Measurements from ENCODE around the gene SHISA6. TPM values are rescaled to one million over a fixed set of nuclear protein-coding genes. Genes with fewer than 3 reads are reported as not detected.

Gene SHISA6
- total RNA-seq, 1 experiment from 2014 or later, result 2.9 TPM

DNA sequence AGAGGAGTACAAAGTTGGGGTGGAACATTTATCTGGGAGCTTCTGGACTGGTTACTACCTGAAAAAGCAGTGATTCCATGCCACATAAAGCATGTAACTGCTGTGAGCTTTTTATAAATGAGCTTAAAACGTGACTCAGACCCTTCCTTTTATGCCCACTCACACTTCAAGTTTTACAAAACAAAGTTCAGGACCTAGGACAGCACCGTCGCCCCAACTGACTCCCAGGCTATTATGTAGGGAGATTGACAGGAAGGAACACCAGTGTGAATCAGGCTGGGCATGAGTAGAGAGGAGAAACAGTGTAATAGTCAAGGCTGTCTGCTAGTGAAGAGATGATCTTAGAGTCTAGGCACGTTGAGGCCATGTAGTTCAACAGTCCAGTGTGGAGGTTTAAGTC lies 265.6 kb downstream of the SHISA6 start:
- Mint-ChIP-seq H3K27ac (no peak overlapping the region), H3K4me3 (no peak overlapping the region), H3K36me3 (ENCODE audit: insufficient read depth in 1 of 3, low read depth in 3 of 3) (no peaks in the 10 kb centered on the region), H3K9me3 (no peaks in the 10 kb centered on the region), H3K27me3 (ENCODE audit: low read depth) (peaks cover 12% of the 10 kb centered on the region), H3K4me1 (peaks cover 13 to 14% of the 10 kb centered on the region in 2 experiments; a peak in 3 of 4 replicates)
- Histone ChIP-seq H3K4ac (ENCODE audit: low read depth, low read length) (no peak overlapping the region), H2AK5ac (ENCODE audit: insufficient read length, low read length) (no peak overlapping the region), H3K27me3 (ENCODE audit: insufficient read depth, low read length) (no peaks in the 10 kb centered on the region), H4K20me1 (ENCODE audit: control insufficient read depth, insufficient read depth, insufficient read length) (no peaks in the 10 kb centered on the region), H4K91ac (ENCODE audit: insufficient read length, low read depth, low read length) (no peak overlapping the region), H2BK20ac (ENCODE audit: low read depth, low read length, poor library complexity, severe bottlenecking) (no peak overlapping the region), H3K27ac (ENCODE audit: insufficient read length, low read depth, low read length) (no peak overlapping the region), H3K9ac (ENCODE audit: extremely low read depth, insufficient read length, low read length) (no peak overlapping the region), H3K79me2 (ENCODE audit: insufficient read depth, low read length) (no peaks in the 10 kb centered on the region), H3K9me3 (ENCODE audit: control insufficient read depth, low read depth, low read length) (no peaks in the 10 kb centered on the region), H2BK15ac (ENCODE audit: low read depth, low read length) (no peak overlapping the region), H3K14ac (ENCODE audit: insufficient read depth, low read length) (no peak overlapping the region), H3K4me2 (ENCODE audit: insufficient read depth, insufficient read length, low read length) (no peak overlapping the region), H3K4me1 (ENCODE audit: insufficient read depth, low read length) (no peaks in the 10 kb centered on the region), H2BK5ac (ENCODE audit: insufficient read length, low read length) (no peak overlapping the region), H2BK120ac (ENCODE audit: low read depth, low read length, poor library complexity, severe bottlenecking) (no peak overlapping the region), H3K23me2 (ENCODE audit: insufficient read length, low read depth, low read length, poor library complexity, severe bottlenecking) (no peaks in the 10 kb centered on the region), H4K5ac (ENCODE audit: insufficient read length, low read depth, low read length) (no peak overlapping the region), H3K79me1 (ENCODE audit: insufficient read depth, low read depth, low read length, poor library complexity, severe bottlenecking) (no peaks in the 10 kb centered on the region), H2BK12ac (ENCODE audit: insufficient read length, low read depth, low read length) (no peak overlapping the region), H3K23ac (ENCODE audit: insufficient read length, low read depth, low read length) (no peak overlapping the region), H3K18ac (ENCODE audit: insufficient read length, low read depth, low read length) (no peak overlapping the region), H3T11ph (ENCODE audit: low read length) (no peak overlapping the region), H3K56ac (ENCODE audit: insufficient read length, low read depth, low read length) (no peak overlapping the region), H2AFZ (ENCODE audit: low read length) (no peak overlapping the region), H4K8ac (replicated peaks; ENCODE audit: insufficient read length, low read depth, low read length) (no peak overlapping the region)
- TF ChIP-seq, protein P1, sequence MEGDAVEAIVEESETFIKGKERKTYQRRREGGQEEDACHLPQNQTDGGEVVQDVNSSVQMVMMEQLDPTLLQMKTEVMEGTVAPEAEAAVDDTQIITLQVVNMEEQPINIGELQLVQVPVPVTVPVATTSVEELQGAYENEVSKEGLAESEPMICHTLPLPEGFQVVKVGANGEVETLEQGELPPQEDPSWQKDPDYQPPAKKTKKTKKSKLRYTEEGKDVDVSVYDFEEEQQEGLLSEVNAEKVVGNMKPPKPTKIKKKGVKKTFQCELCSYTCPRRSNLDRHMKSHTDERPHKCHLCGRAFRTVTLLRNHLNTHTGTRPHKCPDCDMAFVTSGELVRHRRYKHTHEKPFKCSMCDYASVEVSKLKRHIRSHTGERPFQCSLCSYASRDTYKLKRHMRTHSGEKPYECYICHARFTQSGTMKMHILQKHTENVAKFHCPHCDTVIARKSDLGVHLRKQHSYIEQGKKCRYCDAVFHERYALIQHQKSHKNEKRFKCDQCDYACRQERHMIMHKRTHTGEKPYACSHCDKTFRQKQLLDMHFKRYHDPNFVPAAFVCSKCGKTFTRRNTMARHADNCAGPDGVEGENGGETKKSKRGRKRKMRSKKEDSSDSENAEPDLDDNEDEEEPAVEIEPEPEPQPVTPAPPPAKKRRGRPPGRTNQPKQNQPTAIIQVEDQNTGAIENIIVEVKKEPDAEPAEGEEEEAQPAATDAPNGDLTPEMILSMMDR (conservative IDR thresholded peaks at IDR 0.05), result no peak
- no CpG with 5 or more reads among the region's 4 CpGs for WGBS (ENCODE audit: extremely low coverage, insufficient read length, low lambda C conversion rate)
- peak; percentile 75 for DNase-seq
